GM23338 (cell line): ENCODE results near the gene RIGI. TPM values are rescaled to one million over a fixed set of nuclear protein-coding genes. Genes with fewer than 3 reads are reported as not detected.

Source experiments
- ATAC-seq: fragments of 200-7000 bp; cut with Tn5 transposase; 3 replicates; pipeline ENCODE4 v1.9.1; 2020
- DNase-seq: peaks from one replicate; pipeline ENCODE4 v3.0.0-alpha.2; 2015; ENCODE audit warnings: low spot score
- H2AFZ ChIP-seq: fragments of 200-600 bp; sonication (generic); 2 replicates; pipeline ENCODE4 v1.8.0; 2016; ENCODE audit warnings: antibody characterized with exemption, mild to moderate bottlenecking, moderate library complexity
- H3F3A ChIP-seq: fragments of 200-600 bp; sonication (generic); replicated peaks from 2 replicates; pipeline ENCODE4 v1.8.0; 2017; ENCODE audit warnings: antibody characterized with exemption, mixed run types, low read depth
- H3K27ac ChIP-seq: fragments of 200-600 bp; sonication (generic); 2 replicates; pipeline ENCODE4 v1.6.1; 2016; ENCODE audit warnings: low read depth
- H3K27me3 ChIP-seq: fragments of 200-600 bp; sonication (generic); 2 replicates; pipeline ENCODE4 v1.8.0; 2016; ENCODE audit warnings: mild to moderate bottlenecking, mixed run types, moderate library complexity; ENCODE audit not compliant: insufficient read depth
- H3K36me3 ChIP-seq: fragments of 200-600 bp; sonication (generic); 2 replicates; pipeline ENCODE4 v1.8.0; 2016; ENCODE audit warnings: mild to moderate bottlenecking; ENCODE audit not compliant: insufficient read depth
- H3K4me1 ChIP-seq: fragments of 200-600 bp; sonication (generic); 2 replicates; pipeline ENCODE4 v1.8.0; 2016; ENCODE audit warnings: mild to moderate bottlenecking, moderate library complexity; ENCODE audit not compliant: insufficient read depth
- H3K4me2 ChIP-seq: fragments of 200-600 bp; sonication (generic); 2 replicates; pipeline ENCODE4 v1.7.1; 2017; ENCODE audit warnings: mixed run types
- H3K4me3 ChIP-seq: fragments of 200-600 bp; sonication (generic); 2 replicates; pipeline ENCODE4 v1.6.1; 2016; ENCODE audit warnings: mixed run types
- H3K79me2 ChIP-seq: fragments of 200-600 bp; sonication (generic); replicated peaks from 2 replicates; pipeline ENCODE4 v1.8.0; 2017; ENCODE audit warnings: mild to moderate bottlenecking; ENCODE audit not compliant: insufficient read depth
- H3K9me2 ChIP-seq: fragments of 200-600 bp; sonication (generic); 2 replicates; pipeline ENCODE4 v1.8.0; 2017; ENCODE audit not compliant: insufficient read depth
- H4K20me1 ChIP-seq: fragments of 200-600 bp; sonication (generic); replicated peaks from 2 replicates; pipeline ENCODE4 v1.8.0; 2017; ENCODE audit warnings: mild to moderate bottlenecking; ENCODE audit not compliant: insufficient read depth
- H3K27ac Mint-ChIP-seq: 2 replicates; pipeline ENCODE4 v1.8.0; 2020; ENCODE audit warnings: inconsistent platforms, mild to moderate bottlenecking, moderate library complexity, mixed read lengths
- H3K27me3 Mint-ChIP-seq: 3 replicates; pipeline ENCODE4 v1.8.0; 2022; ENCODE audit warnings: low read depth, mild to moderate bottlenecking, moderate library complexity, mixed read lengths, inconsistent platforms; ENCODE audit not compliant: insufficient read depth, poor library complexity
- H3K36me3 Mint-ChIP-seq: 3 replicates; pipeline ENCODE4 v1.8.0; 2021; ENCODE audit warnings: low read depth, mild to moderate bottlenecking, inconsistent platforms, moderate library complexity, mixed read lengths
- H3K4me1 Mint-ChIP-seq: 3 replicates; pipeline ENCODE4 v1.8.0; 2020; ENCODE audit warnings: mild to moderate bottlenecking, inconsistent platforms, mixed read lengths
- H3K4me3 Mint-ChIP-seq: 3 replicates; pipeline ENCODE4 v1.8.0; 2021; ENCODE audit warnings: moderate library complexity, mild to moderate bottlenecking, inconsistent platforms, mixed read lengths
- H3K9me3 Mint-ChIP-seq: 3 replicates; pipeline ENCODE4 v1.8.0; 2020; ENCODE audit warnings: moderate library complexity, mild to moderate bottlenecking, inconsistent platforms, mixed read lengths
- CREB1 ChIP-seq: fragments of 250-450 bp; sonication (Bioruptor Pico); IDR thresholded peaks from 2 replicates; pipeline ENCODE4 v1.5.0; 2020; ENCODE audit warnings: low read depth, mild to moderate bottlenecking, moderate library complexity
- CTCF ChIP-seq, 2 experiments: fragments of 200-600 bp in 1 of 2; sonication (generic) in 1 of 2; conservative IDR thresholded peaks; 2 replicates each; pipeline versions ENCODE4 v1.5.1 to v1.6.1; 2016 to 2017; ENCODE audit warnings: antibody characterized with exemption in 2 of 2, low read depth in 2 of 2, mild to moderate bottlenecking in 2 of 2, moderate library complexity in 1 of 2
- ETS1 ChIP-seq: IDR thresholded peaks from 2 replicates; pipeline ENCODE4 v1.6.1; 2016; ENCODE audit warnings: antibody characterized with exemption
- NANOG ChIP-seq: IDR thresholded peaks from 2 replicates; pipeline ENCODE4 v1.6.1; 2016; ENCODE audit warnings: antibody characterized with exemption, borderline replicate concordance
- ZNF462 ChIP-seq: fragments of 250-450 bp; sonication (Bioruptor Pico); IDR thresholded peaks from 2 replicates; pipeline ENCODE4 v1.5.0; 2020; ENCODE audit warnings: mild to moderate bottlenecking, moderate library complexity
- polyA plus RNA-seq: library from polyadenylated mRNA; unstranded; fragments of >200 nt; fragmentation: Nextera tagmentation; extraction: Ambion mirVana; gene quantifications from 2 replicates; pipeline ENCODE4 v1.2.1, GENCODE V29; 2016
- total RNA-seq: library from RNA; depleted of rRNA; stranded (reverse); fragments of >200 nt; shearing (Covaris generic); gene quantifications from 2 replicates; pipeline ENCODE4 v1.2.3, GENCODE V29; 2014

Gene RIGI
- total and polyA plus RNA-seq, 2 experiments from 2014 or later, result 14.2 to 14.7 TPM

GRCh38 chr9:32526707-32527048 is 682 bp upstream of the RIGI start:
- DNase-seq (no peak), ATAC-seq (no peak)
- H3K4me3 ChIP-seq, result peak overlapping the region; percentile 88
- H2AFZ ChIP-seq, result no peak overlapping the region
- H3K27me3 Mint-ChIP-seq, result peaks cover 7% of the 10 kb centered on the region
- H3K4me1 ChIP-seq, result peaks cover 13% of the 10 kb centered on the region
- H3K4me1 Mint-ChIP-seq, result peaks cover 18% of the 10 kb centered on the region
- no peaks in the 10 kb centered on the region for H3K9me2 ChIP-seq
- H3K9me3 Mint-ChIP-seq, result peaks cover 11% of the 10 kb centered on the region; the same call in 2 of the 3 replicates
- peak overlapping the region; percentile 89 for H3K4me3 Mint-ChIP-seq
- H3K27me3 ChIP-seq, result no peaks in the 10 kb centered on the region
- H4K20me1 ChIP-seq, result no peaks in the 10 kb centered on the region
- H3K27ac ChIP-seq, result peak overlapping the region; percentile 90; the same call in 1 of the 2 replicates
- H3K27ac Mint-ChIP-seq, result no peak overlapping the region; the same call in 1 of the 2 replicates
- H3F3A ChIP-seq, result no peaks in the 10 kb centered on the region
- H3K36me3 Mint-ChIP-seq, result peaks cover 25% of the 10 kb centered on the region
- peak overlapping the region; percentile 88 for H3K4me2 ChIP-seq
- H3K79me2 ChIP-seq, result peaks cover 26% of the 10 kb centered on the region
- H3K36me3 ChIP-seq, result no peaks in the 10 kb centered on the region
- TF ChIP-seq ZNF462 (CRISPR knock-in tag) (no peak), CTCF (conservative IDR thresholded peaks at IDR 0.05; ENCODE audit: low read depth in 2 of 2) (0 out of 4 replicates have a peak, but pooled peaks of 1 of the 2 experiments have one; percentile 3)

GRCh38 chr9:32525709-32526030 is 326 bp downstream of the RIGI start:
- H2AFZ ChIP-seq, result peak overlapping the region; percentile 80
- TF ChIP-seq CREB1 (CRISPR knock-in tag) (no peak), NANOG (no peak), ETS1 (no peak)
- Mint-ChIP-seq H3K4me3 (peak overlapping the region; percentile 89), H3K4me1 (peaks cover 18% of the 10 kb centered on the region), H3K9me3 (peaks cover 18% of the 10 kb centered on the region; the same call in 2 of the 3 replicates), H3K27ac (peak overlapping the region; percentile 85), H3K36me3 (peaks cover 29% of the 10 kb centered on the region), H3K27me3 (peaks cover 7% of the 10 kb centered on the region)
- peak overlapping the region; percentile 88 for H3K4me2 ChIP-seq
- no peaks in the 10 kb centered on the region for H4K20me1 ChIP-seq
- no peaks in the 10 kb centered on the region for H3K27me3 ChIP-seq
- H3K27ac ChIP-seq, result peak overlapping the region; percentile 90
- H3F3A ChIP-seq, result no peaks in the 10 kb centered on the region
- ATAC-seq (no peak), DNase-seq (no peak)
- H3K4me1 ChIP-seq, result peaks cover 13% of the 10 kb centered on the region
- H3K79me2 ChIP-seq, result peaks cover 35% of the 10 kb centered on the region
- H3K36me3 ChIP-seq, result no peaks in the 10 kb centered on the region; the same call in 1 of the 2 replicates
- no peaks in the 10 kb centered on the region for H3K9me2 ChIP-seq
- H3K4me3 ChIP-seq, result peak overlapping the region; percentile 88
